Progenitor cell of endocrine pancreas (in vitro differentiated cells): Measurements from ENCODE around the gene BMPR1B. TPM values are rescaled to one million over a fixed set of nuclear protein-coding genes. Genes with fewer than 3 reads are reported as not detected.

ENCODE experiments used
- DNase-seq: peaks from one replicate; pipeline ENCODE4 v3.0.0; 2021; ENCODE audit warnings: low spot score; ENCODE audit not compliant: unreplicated experiment
- H3K27ac Mint-ChIP-seq: 2 replicates; pipeline ENCODE4 v1.8.0; 2021; ENCODE audit warnings: mild to moderate bottlenecking, moderate library complexity, mixed read lengths
- H3K27me3 Mint-ChIP-seq: 2 replicates; pipeline ENCODE4 v1.8.0; 2021; ENCODE audit warnings: mixed read lengths
- H3K36me3 Mint-ChIP-seq: 2 replicates; pipeline ENCODE4 v1.8.0; 2022; ENCODE audit warnings: mixed read lengths; ENCODE audit not compliant: insufficient read depth
- H3K4me1 Mint-ChIP-seq: 2 replicates; pipeline ENCODE4 v1.8.0; 2021; ENCODE audit warnings: low read depth, mixed read lengths
- H3K4me3 Mint-ChIP-seq: 2 replicates; pipeline ENCODE4 v1.8.0; 2021; ENCODE audit warnings: low read depth, mild to moderate bottlenecking, moderate library complexity, mixed read lengths
- H3K9me3 Mint-ChIP-seq: 2 replicates; pipeline ENCODE4 v1.8.0; 2021; ENCODE audit warnings: low read depth, mixed read lengths
- CTCF ChIP-seq: fragments of 200-600 bp; sonication (generic); IDR thresholded peaks from one replicate; pipeline ENCODE4 v1.5.0; 2021; ENCODE audit warnings: antibody characterized with exemption, mild to moderate bottlenecking; ENCODE audit not compliant: unreplicated experiment
- total RNA-seq: library from RNA; stranded (reverse); gene quantifications from 2 replicates; pipeline ENCODE4 v1.2.1, GENCODE V29; 2021

Gene BMPR1B
- total RNA-seq, 1 donor from 2014 or later, result 21.1 TPM

GRCh38 chr4:95156452-95156765 lies 398.7 kb downstream of the BMPR1B start:
- no peaks in the 10 kb centered on the region for H3K27me3 Mint-ChIP-seq
- H3K4me1 Mint-ChIP-seq, result peaks cover 4% of the 10 kb centered on the region
- peaks cover 10% of the 10 kb centered on the region for H3K36me3 Mint-ChIP-seq
- H3K27ac Mint-ChIP-seq, result no peak overlapping the region
- no peak for TF ChIP-seq CTCF
- no peak for DNase-seq
- H3K4me3 Mint-ChIP-seq, result no peak overlapping the region
- no peaks in the 10 kb centered on the region for H3K9me3 Mint-ChIP-seq

- Mint-ChIP-seq H3K4me1 (peaks cover 4% of the 10 kb centered on the region), H3K9me3 (no peaks in the 10 kb centered on the region), H3K27me3 (no peaks in the 10 kb centered on the region), H3K27ac (no peak overlapping the region), H3K36me3 (peaks cover 10% of the 10 kb centered on the region), H3K4me3 (no peak overlapping the region)
- no peak for DNase-seq
- no peak for TF ChIP-seq CTCF
Measured at GRCh38 chr4:95157596-95157995, 399.8 kb downstream of the BMPR1B start.

GRCh38 chr4:95158045-95158444 lies 400.3 kb downstream of the BMPR1B start:
- peaks cover 4% of the 10 kb centered on the region for H3K4me1 Mint-ChIP-seq
- no peak overlapping the region for H3K4me3 Mint-ChIP-seq
- no peak for TF ChIP-seq CTCF

GRCh38 chr4:95158626-95159025 lies 400.9 kb downstream of the BMPR1B start:
- no peaks in the 10 kb centered on the region for H3K27me3 Mint-ChIP-seq
- no peak for DNase-seq
- H3K4me1 Mint-ChIP-seq, result peaks cover 4% of the 10 kb centered on the region
- TF ChIP-seq CTCF, result no peak
- no peaks in the 10 kb centered on the region for H3K9me3 Mint-ChIP-seq
- peaks cover 13% of the 10 kb centered on the region for H3K36me3 Mint-ChIP-seq
- H3K27ac Mint-ChIP-seq, result no peak overlapping the region
- no peak overlapping the region for H3K4me3 Mint-ChIP-seq

More at GRCh38 chr4:95158045-95158444, 400.3 kb downstream of the BMPR1B start:
- Mint-ChIP-seq H3K36me3 (peaks cover 11% of the 10 kb centered on the region), H3K27me3 (no peaks in the 10 kb centered on the region), H3K27ac (no peak overlapping the region), H3K9me3 (no peaks in the 10 kb centered on the region)
- no peak for DNase-seq

GRCh38 chr4:95159384-95159783 lies 401.6 kb downstream of the BMPR1B start:
- no peaks in the 10 kb centered on the region for H3K9me3 Mint-ChIP-seq
- H3K27ac Mint-ChIP-seq, result peak overlapping the region; percentile 83
- no peak for DNase-seq
- no peak for TF ChIP-seq CTCF
- H3K4me1 Mint-ChIP-seq, result peaks cover 4% of the 10 kb centered on the region
- H3K36me3 Mint-ChIP-seq, result peaks cover 13% of the 10 kb centered on the region
- H3K4me3 Mint-ChIP-seq, result no peak overlapping the region
- H3K27me3 Mint-ChIP-seq, result no peaks in the 10 kb centered on the region
